HG02852 (cell line): ENCODE results near the gene NFAT5.
"Not testable (repeated sequence)": the region's sequence is repeated elsewhere in the genome, so short reads cannot be mapped to it uniquely, and the experiment has no call there.

Experiments
- ATAC-seq: cut with Tn5 transposase; IDR thresholded peaks from one replicate; pipeline ENCODE4 v1.9.1; 2021; ENCODE audit warnings: mild to moderate bottlenecking, moderate library complexity; ENCODE audit not compliant: unreplicated experiment

Gene NFAT5

GRCh38 chr16:69729030-69729429 is 163.3 kb downstream of the NFAT5 start:
- ATAC-seq: not testable (repeated sequence)

GRCh38 chr16:69731280-69731679 is 165.5 kb downstream of the NFAT5 start:
- ATAC-seq: not testable (repeated sequence)

GRCh38 chr16:69732101-69732500 is 166.3 kb downstream of the NFAT5 start:
- no peak for ATAC-seq

GRCh38 chr16:69741519-69741918 is 175.8 kb downstream of the NFAT5 start:
- ATAC-seq: no peak

- ATAC-seq: no peak
Measured at GRCh38 chr16:69741951-69742904, 176.5 kb downstream of the NFAT5 start.

- ATAC-seq: no peak
Measured at GRCh38 chr16:69744363-69745231, 178.8 kb downstream of the NFAT5 start.

GRCh38 chr16:69745232-69745612 is 179.5 kb downstream of the NFAT5 start:
- ATAC-seq: no peak

GRCh38 chr16:69745959-69746358 is 180.2 kb downstream of the NFAT5 start:
- ATAC-seq: no peak

GRCh38 chr16:69747115-69747514 is 181.3 kb downstream of the NFAT5 start:
- no peak for ATAC-seq

GRCh38 chr16:69748694-69749345 is 183.1 kb downstream of the NFAT5 start:
- ATAC-seq: no peak

GRCh38 chr16:69754143-69754468 is 188.3 kb downstream of the NFAT5 start:
- no peak for ATAC-seq
